Ascending aorta (tissue), 2 donors: ENCODE results near the gene NELFB. TPM values are rescaled to one million over a fixed set of nuclear protein-coding genes. Genes with fewer than 3 reads are reported as not detected.

ENCODE experiments used
- DNase-seq, 2 donors: peaks; one replicate each; pipeline ENCODE4 v3.0.0-alpha.2; 2019; ENCODE audit warnings: low spot score in 2 of 2
- H3K27ac ChIP-seq, 2 donors: fragments of 200-600 bp; sonication (generic); one replicate each; pipeline ENCODE4 v1.5.1; 2016 to 2017; ENCODE audit warnings: mild to moderate bottlenecking in 1 of 2
- H3K27me3 ChIP-seq: fragments of 200-600 bp; sonication (generic); one replicate; pipeline ENCODE4 v1.5.1; 2017
- H3K36me3 ChIP-seq, 2 donors: fragments of 200-600 bp; sonication (generic); one replicate each; pipeline ENCODE4 v1.5.1; 2016
- H3K4me1 ChIP-seq, 2 donors: fragments of 200-600 bp; sonication (generic); one replicate each; pipeline ENCODE4 v1.5.1; 2016 to 2017; ENCODE audit warnings: mild to moderate bottlenecking in 1 of 2
- H3K4me3 ChIP-seq, 2 donors: fragments of 200-600 bp; sonication (generic); one replicate each; pipeline ENCODE4 v1.5.1; 2016 to 2017; ENCODE audit warnings: mild to moderate bottlenecking in 1 of 2
- H3K9me3 ChIP-seq, 2 donors: fragments of 200-600 bp; sonication (generic); one replicate each; pipeline ENCODE4 v1.5.1; 2016
- intact Hi-C: fragments of 100-400 bp; cut with DNase I; formaldehyde crosslinking; loops from one replicate; pipeline ENCODE4 v1.15.1; 2023
- total RNA-seq: library from RNA; depleted of rRNA; stranded (reverse); fragments of >200 nt; gene quantifications from one replicate; pipeline ENCODE4 v1.1.0, GENCODE V29; 2016
- TF ChIP-seq, protein P1 (sequence below), 3 experiments: fragments of 200-600 bp in 2 of 3; fragments of 450-650 bp in 1 of 3; sonication (generic) in 2 of 3; IDR thresholded peaks; one replicate each; pipeline ENCODE4 v1.5.1; 2016 to 2019; ENCODE audit warnings: antibody characterized with exemption in 3 of 3, mild to moderate bottlenecking in 1 of 3, moderate library complexity in 1 of 3

Gene NELFB
- total RNA-seq, 1 donor from 2014 or later, result 71.7 TPM

DNA sequence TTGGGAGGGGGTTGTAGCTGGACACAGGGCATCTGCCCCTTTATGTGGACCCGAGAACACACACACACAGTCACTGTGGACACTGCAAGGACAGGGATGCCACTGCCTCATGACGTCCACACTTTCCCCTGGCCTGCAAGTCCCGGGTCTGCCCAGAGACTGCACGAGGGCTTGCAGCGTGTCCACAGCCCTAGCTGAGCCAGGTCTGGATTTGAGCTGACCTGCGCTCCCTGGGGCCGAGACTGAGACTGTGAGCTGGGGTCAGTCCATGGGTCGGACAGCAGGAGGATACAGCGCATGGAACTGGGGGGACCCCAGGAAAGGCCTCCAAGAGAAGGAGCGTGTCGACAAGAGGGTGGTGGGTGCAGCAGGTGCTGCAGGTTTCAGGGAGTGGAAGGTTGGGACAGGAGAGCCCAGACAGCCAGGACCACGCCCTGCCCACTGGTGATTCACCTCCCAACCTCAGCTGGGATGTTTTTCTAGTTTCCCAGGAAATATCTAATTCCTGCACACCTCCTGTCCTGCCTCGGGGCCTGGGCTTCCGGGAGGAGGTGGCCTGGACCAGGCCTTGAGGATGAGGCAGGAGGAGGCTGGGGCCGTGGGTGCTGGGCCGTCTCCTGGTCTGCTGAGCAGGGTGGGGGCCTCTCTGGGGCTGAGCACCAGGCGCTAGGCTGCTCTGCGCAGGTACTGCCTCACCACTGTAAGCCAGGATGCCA is 28.6 kb upstream of the NELFB start:
- Histone ChIP-seq H3K4me1 (peaks cover 3 to 15% of the 10 kb centered on the region in 2 donors), H3K4me3 (no peak overlapping the region), H3K27me3 (no peaks in the 10 kb centered on the region), H3K36me3 (no peaks in the 10 kb centered on the region), H3K27ac (no peak overlapping the region), H3K9me3 (no peaks in the 10 kb centered on the region)
- TF ChIP-seq, protein P1, sequence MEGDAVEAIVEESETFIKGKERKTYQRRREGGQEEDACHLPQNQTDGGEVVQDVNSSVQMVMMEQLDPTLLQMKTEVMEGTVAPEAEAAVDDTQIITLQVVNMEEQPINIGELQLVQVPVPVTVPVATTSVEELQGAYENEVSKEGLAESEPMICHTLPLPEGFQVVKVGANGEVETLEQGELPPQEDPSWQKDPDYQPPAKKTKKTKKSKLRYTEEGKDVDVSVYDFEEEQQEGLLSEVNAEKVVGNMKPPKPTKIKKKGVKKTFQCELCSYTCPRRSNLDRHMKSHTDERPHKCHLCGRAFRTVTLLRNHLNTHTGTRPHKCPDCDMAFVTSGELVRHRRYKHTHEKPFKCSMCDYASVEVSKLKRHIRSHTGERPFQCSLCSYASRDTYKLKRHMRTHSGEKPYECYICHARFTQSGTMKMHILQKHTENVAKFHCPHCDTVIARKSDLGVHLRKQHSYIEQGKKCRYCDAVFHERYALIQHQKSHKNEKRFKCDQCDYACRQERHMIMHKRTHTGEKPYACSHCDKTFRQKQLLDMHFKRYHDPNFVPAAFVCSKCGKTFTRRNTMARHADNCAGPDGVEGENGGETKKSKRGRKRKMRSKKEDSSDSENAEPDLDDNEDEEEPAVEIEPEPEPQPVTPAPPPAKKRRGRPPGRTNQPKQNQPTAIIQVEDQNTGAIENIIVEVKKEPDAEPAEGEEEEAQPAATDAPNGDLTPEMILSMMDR (IDR thresholded peaks at IDR 0.05), result no peak
- intact Hi-C loops, result loop anchor here (2.0 to 10.0 kb wide), 2 partner anchors 108 to 432 kb away; partner anchors contain the start of genes CCDC183 and TMEM141
- no peak for DNase-seq

DNA sequence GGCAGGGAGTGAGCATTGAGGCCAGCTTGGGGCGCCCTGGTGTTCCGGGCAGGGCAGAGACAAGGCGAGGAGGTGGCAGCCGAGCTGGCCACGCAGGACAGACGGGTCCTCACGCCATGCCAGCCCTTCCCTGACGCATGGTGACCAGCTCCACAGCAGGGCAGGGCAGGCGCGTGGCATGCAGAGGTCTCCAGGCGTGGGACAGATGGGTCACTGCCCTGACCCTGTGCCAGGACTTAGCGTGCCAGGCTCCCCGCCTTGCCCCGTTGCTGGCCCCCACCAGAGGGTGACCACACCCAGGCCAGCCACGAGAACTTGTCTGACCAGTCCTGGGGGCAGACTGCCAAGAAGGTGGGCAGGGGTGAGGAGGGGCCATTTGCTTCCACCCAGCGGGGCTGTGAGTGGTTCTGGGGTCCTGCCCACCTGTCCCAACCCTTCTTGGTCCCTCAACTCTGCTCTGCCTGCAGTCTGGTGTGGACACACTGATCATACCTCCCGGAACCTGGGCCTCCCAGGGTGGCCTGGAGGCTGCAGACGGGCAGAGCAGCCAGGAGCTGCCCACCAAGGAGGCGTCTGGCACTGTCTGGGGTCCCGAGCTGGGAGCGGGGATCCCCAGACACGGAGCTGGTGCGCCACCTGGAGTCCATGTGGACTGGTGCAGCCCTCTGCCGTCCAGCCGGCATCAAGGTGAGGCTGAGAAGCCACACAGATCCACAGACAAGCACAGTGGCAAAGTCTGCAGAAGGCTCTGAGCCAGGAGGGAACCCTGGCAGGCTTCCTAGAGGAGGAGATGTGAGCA is 27.9 kb upstream of the NELFB start, which contains the start of gene RNF224:
Gene RNF224 (plus strand): TSS at position 449 of the 799 bp plus-strand sequence. CDS start 834 bp downstream, outside the sequence.
- no peaks in the 10 kb centered on the region for H3K36me3 ChIP-seq
- TF ChIP-seq, protein P1 (IDR thresholded peaks at IDR 0.05), result peak; percentile 72 to 85 (median 84)
- H3K4me3 ChIP-seq, result no peak within 1 kb of the TSS
- H3K27me3 ChIP-seq, result no peaks in the 10 kb centered on the region
- intact Hi-C loops, result loop anchor here (2.0 to 10.0 kb wide), 2 partner anchors 108 to 432 kb away; partner anchors contain the start of genes CCDC183 and TMEM141
- no peak for DNase-seq
- no peaks in the 10 kb centered on the region for H3K9me3 ChIP-seq
- H3K27ac ChIP-seq, result no peak within 1 kb of the TSS
- H3K4me1 ChIP-seq, result peaks cover 0 to 12% of the 10 kb centered on the region in 2 donors

DNA sequence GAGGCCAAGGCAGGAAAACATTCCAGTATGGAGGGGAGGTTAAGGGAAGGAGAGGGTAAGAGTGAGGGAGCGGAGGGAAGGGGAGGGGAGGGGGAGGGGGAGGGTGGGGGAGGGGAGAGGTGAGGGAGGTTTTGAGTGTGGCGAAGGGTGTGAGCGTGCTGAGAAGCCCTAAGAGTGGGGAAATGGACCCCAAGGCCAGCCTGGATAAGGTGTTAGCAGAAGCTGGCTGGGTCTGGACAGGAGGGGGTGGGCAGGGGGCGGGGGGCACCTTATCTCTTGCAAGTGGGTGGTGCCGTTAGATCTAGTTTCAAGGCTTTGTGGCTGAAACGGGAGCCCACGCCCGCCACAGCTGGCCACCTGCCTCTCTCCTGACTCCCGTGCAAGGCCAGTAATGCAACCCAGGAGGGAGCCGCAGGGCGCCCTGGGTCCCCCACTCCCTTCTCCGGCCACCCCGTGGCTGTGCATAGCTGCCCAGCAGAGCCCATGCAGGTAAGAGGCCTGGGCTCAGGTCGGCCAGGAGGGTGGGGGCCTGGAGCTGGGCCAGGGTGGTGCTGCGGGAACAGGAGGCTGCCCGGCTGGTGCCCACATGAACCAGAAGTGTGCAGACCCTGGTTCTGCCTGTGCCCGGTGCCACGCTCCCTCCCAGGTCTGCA is 27.1 kb upstream of the NELFB start:
- no peak overlapping the region for H3K27ac ChIP-seq
- H3K27me3 ChIP-seq, result no peaks in the 10 kb centered on the region
- H3K9me3 ChIP-seq, result no peaks in the 10 kb centered on the region
- H3K4me3 ChIP-seq, result no peak overlapping the region
- H3K36me3 ChIP-seq, result no peaks in the 10 kb centered on the region
- no peak for DNase-seq
- H3K4me1 ChIP-seq, result peaks cover 0 to 5% of the 10 kb centered on the region in 2 donors
- TF ChIP-seq, protein P1 (IDR thresholded peaks at IDR 0.05), result no peak
- intact Hi-C loops, result loop anchor here (2.0 to 10.0 kb wide), 2 partner anchors 109 to 433 kb away; partner anchors contain the start of genes CCDC183 and TMEM141

DNA sequence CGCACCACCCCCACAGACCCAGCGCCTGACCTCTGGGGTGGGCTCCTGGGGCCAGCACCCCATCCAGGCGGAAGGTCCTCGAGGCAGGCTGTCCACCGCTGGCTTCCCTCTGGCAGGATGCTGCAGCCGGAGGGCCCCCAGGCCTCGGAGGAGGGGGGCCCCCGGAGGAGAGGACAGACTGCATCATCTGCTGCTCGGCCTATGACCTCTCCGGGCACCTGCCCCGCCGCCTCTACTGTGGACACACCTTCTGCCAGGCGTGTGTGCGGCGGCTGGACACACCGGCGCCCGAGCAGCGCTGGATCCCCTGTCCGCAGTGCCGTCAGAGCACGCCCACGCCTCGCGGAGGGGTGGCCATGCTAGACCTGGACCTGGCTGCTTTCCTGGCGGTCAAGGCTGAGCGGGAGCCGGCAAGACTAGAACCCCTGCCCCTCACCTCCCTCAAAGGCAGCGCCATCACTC is 26.6 kb upstream of the NELFB start:
- TF ChIP-seq, protein P1 (IDR thresholded peaks at IDR 0.05), result no peak
- Histone ChIP-seq H3K27me3 (no peaks in the 10 kb centered on the region), H3K9me3 (no peaks in the 10 kb centered on the region)

More for the DNA sequence above, 26.6 kb upstream of the NELFB start:
- Histone ChIP-seq H3K36me3 (no peaks in the 10 kb centered on the region), H3K4me1 (peaks cover 0 to 5% of the 10 kb centered on the region in 2 donors), H3K27ac (no peak overlapping the region), H3K4me3 (no peak overlapping the region)
- intact Hi-C loops, result loop anchor here (10.0 kb wide), 1 partner anchor 434 kb away; the partner anchor contains the start of genes CCDC183 and TMEM141
- no peak for DNase-seq
